ENCODE data around the gene FAM168A. TPM values are rescaled to one million over a fixed set of nuclear protein-coding genes. Genes with fewer than 3 reads are reported as not detected.

Gene FAM168A
- total and polyA plus RNA-seq, 9 of the 15 experiments (the other 6 are each of a cell fraction or from before 2014, with no cell fraction given) = 0.44 to 7.2 (median 2.9) TPM

DNA sequence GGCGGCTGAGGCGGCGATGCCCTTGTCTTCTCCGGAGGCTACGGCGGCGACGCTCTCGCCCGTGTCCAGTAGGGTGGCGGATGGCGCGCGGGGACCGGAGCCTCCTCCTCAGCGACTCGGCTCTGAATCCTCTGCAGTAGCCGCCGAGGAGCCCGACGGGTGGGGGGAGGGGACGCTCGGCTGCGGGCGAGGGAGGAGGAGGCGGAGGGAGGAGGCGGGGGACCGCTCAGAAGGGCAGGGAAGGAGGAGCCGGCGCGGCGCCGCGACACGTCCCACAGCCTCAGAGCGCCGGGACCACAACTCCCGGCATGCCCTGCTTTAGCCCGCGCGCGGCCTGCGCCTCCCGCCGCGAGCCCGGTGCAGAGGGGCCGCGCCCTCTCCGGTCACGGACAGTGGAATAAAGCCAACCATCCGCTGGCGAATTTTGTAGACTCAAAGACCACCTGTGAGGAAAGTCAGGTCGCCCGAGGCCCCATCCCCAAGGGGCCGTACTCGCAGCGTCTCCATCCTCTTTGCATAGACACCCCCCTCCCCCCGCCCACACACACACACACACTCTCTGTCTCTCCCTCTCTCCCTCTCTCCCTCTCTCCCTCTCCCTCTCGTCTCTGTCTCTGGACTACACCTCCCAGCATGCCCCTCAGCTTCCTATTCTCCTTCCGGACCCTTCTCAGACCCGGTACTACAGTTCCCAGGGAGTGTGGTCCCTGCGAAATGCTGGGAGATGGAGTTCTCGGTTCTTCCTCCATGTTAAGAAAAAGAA lies at the start of gene FAM168A (continued):
- TF ChIP-seq E2F8 (IDR thresholded peaks at IDR 0.05; ENCODE audit: low read depth, partially characterized antibody) (peak; percentile 68), ZBTB7A (IDR thresholded peaks at IDR 0.05; ENCODE audit: borderline replicate concordance, control insufficient read depth, low read depth, low read length) (peak; percentile 45; the same call in 1 of the 2 replicates), FOXM1 (IDR thresholded peaks at IDR 0.05; ENCODE audit: low read depth) (no peak), FOXM1 (CRISPR knock-in tag; IDR thresholded peaks at IDR 0.05; ENCODE audit: low read depth) (no peak), ARNT (IDR thresholded peaks at IDR 0.05) (peak in 1 of 2 experiments; percentile 86; a peak in 2 of 4 replicates), PHF21A (IDR thresholded peaks at IDR 0.05; ENCODE audit: borderline replicate concordance, low read depth) (no peak), LCOR (CRISPR knock-in tag; IDR thresholded peaks at IDR 0.05) (peak; percentile 24; the same call in 1 of the 2 replicates), DMBX1 (CRISPR knock-in tag; IDR thresholded peaks at IDR 0.05; ENCODE audit: borderline replicate concordance) (peak; percentile 16; the same call in 1 of the 2 replicates), SIX5 (IDR thresholded peaks at IDR 0.05; ENCODE audit: borderline replicate concordance in 1 of 2, insufficient read depth in 1 of 2, low read depth in 1 of 2, low read length in 2 of 2) (peak; percentile 88 to 95), ELF1 (tag; IDR thresholded peaks at IDR 0.05) (peak; percentile 96), U2AF1 (optimal IDR thresholded peaks at IDR 0.05; ENCODE audit: low read depth, low read length) (peak; percentile 20), TBL1XR1 (IDR thresholded peaks at IDR 0.05; ENCODE audit: low read length in 2 of 2) (peak in 1 of 2 experiments; percentile 21; a peak in 1 of 4 replicates), NCOA1 (IDR thresholded peaks at IDR 0.05; ENCODE audit: low read depth) (peak; percentile 82), CREB3L1 (IDR thresholded peaks at IDR 0.05; ENCODE audit: borderline replicate concordance, low read depth) (peak; percentile 91)
- TF ChIP-seq, protein P1, sequence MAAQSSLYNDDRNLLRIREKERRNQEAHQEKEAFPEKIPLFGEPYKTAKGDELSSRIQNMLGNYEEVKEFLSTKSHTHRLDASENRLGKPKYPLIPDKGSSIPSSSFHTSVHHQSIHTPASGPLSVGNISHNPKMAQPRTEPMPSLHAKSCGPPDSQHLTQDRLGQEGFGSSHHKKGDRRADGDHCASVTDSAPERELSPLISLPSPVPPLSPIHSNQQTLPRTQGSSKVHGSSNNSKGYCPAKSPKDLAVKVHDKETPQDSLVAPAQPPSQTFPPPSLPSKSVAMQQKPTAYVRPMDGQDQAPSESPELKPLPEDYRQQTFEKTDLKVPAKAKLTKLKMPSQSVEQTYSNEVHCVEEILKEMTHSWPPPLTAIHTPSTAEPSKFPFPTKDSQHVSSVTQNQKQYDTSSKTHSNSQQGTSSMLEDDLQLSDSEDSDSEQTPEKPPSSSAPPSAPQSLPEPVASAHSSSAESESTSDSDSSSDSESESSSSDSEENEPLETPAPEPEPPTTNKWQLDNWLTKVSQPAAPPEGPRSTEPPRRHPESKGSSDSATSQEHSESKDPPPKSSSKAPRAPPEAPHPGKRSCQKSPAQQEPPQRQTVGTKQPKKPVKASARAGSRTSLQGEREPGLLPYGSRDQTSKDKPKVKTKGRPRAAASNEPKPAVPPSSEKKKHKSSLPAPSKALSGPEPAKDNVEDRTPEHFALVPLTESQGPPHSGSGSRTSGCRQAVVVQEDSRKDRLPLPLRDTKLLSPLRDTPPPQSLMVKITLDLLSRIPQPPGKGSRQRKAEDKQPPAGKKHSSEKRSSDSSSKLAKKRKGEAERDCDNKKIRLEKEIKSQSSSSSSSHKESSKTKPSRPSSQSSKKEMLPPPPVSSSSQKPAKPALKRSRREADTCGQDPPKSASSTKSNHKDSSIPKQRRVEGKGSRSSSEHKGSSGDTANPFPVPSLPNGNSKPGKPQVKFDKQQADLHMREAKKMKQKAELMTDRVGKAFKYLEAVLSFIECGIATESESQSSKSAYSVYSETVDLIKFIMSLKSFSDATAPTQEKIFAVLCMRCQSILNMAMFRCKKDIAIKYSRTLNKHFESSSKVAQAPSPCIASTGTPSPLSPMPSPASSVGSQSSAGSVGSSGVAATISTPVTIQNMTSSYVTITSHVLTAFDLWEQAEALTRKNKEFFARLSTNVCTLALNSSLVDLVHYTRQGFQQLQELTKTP (IDR thresholded peaks at IDR 0.05; ENCODE audit: low read depth in 1 of 2, partially characterized antibody in 2 of 2) = peak; percentile 47 to 96
- TF ChIP-seq, protein P2, sequence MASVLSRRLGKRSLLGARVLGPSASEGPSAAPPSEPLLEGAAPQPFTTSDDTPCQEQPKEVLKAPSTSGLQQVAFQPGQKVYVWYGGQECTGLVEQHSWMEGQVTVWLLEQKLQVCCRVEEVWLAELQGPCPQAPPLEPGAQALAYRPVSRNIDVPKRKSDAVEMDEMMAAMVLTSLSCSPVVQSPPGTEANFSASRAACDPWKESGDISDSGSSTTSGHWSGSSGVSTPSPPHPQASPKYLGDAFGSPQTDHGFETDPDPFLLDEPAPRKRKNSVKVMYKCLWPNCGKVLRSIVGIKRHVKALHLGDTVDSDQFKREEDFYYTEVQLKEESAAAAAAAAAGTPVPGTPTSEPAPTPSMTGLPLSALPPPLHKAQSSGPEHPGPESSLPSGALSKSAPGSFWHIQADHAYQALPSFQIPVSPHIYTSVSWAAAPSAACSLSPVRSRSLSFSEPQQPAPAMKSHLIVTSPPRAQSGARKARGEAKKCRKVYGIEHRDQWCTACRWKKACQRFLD (CRISPR knock-in tag; IDR thresholded peaks at IDR 0.05) = peak; percentile 69; the same call in 1 of the 2 replicates
